Vagina (tissue), 2 donors: Measurements from ENCODE around the gene OR2A2.

ENCODE experiments used
- CTCF ChIP-seq, 3 experiments: fragments of 450-650 bp in 2 of 3; fragments of 200-600 bp in 1 of 3; sonication (generic) in 1 of 3; IDR thresholded peaks; one replicate each; pipeline ENCODE4 v1.5.1; 2017 to 2019; ENCODE audit warnings: antibody characterized with exemption in 3 of 3, mild to moderate bottlenecking in 2 of 3, moderate library complexity in 2 of 3
- POLR2A ChIP-seq, 2 donors: fragments of 450-650 bp; IDR thresholded peaks; one replicate each; pipeline ENCODE4 v1.6.1; 2017; ENCODE audit warnings: antibody characterized with exemption in 2 of 2, mild to moderate bottlenecking in 2 of 2, moderate library complexity in 2 of 2
- POLR2AphosphoS5 ChIP-seq, 2 donors: sonication (generic); formaldehyde crosslinking; IDR thresholded peaks; one replicate each; pipeline ENCODE4 v1.9.0; 2017; ENCODE audit warnings: antibody characterized with exemption in 2 of 2, mild to moderate bottlenecking in 2 of 2, low read depth in 1 of 2; ENCODE audit not compliant: insufficient read depth in 1 of 2

GRCh38 chr7:144132262-144132661 is 22.9 kb downstream of the OR2A2 start:
- TF ChIP-seq POLR2A (IDR thresholded peaks at IDR 0.05) = no peak
- no peak for TF ChIP-seq CTCF (IDR thresholded peaks at IDR 0.05)
- no peak for TF ChIP-seq POLR2AphosphoS5 (IDR thresholded peaks at IDR 0.05; ENCODE audit: insufficient read depth in 1 of 2, low read depth in 1 of 2)
